HEK293 (cell line): ENCODE measurements around the gene LAP3.

Source experiments
- CTCF ChIA-PET: fragments of 350-600 bp; formaldehyde crosslinking; extraction: SDS; loops from one replicate; lab custom pipeline; 2021; ENCODE audit warnings: antibody characterized with exemption; lab: Yijun Ruan, JAX
- POLR2A ChIA-PET: fragments of 300-600 bp; formaldehyde crosslinking; extraction: SDS; loops from one replicate; lab custom pipeline; 2020; ENCODE audit warnings: antibody characterized with exemption, inconsistent platforms; lab: Yijun Ruan, JAX
- H3K27ac ChIP-seq: fragments of 200-500 bp; sonication (Bioruptor generic); 2 replicates; pipeline ENCODE4 v1.5.1; 2014; ENCODE audit warnings: low read depth, low read length, control low read depth, inconsistent platforms; ENCODE audit errors: extremely low read depth
- H3K36me3 ChIP-seq, 2 experiments: fragments of 200-500 bp in 1 of 2; sonication (Bioruptor generic) in 1 of 2; 1 replicate in 1 of 2; 2 replicates in 1 of 2; pipeline ENCODE4 v1.5.1; 2014 to 2017; ENCODE audit warnings: inconsistent platforms in 2 of 2, low read length in 2 of 2; ENCODE audit not compliant: control insufficient read depth in 2 of 2, insufficient read depth in 1 of 2
- H3K4me1 ChIP-seq: fragments of 200-500 bp; sonication (Bioruptor generic); 2 replicates; pipeline ENCODE4 v1.5.1; 2014; ENCODE audit warnings: mild to moderate bottlenecking, low read length, inconsistent platforms; ENCODE audit not compliant: control insufficient read depth, insufficient read depth
- H3K4me3 ChIP-seq: 2 replicates; pipeline ENCODE4 v1.5.1; 2011; ENCODE audit warnings: low read depth, mild to moderate bottlenecking, control low read depth, low read length, moderate library complexity
- H3K9me3 ChIP-seq: fragments of 200-500 bp; sonication (Bioruptor generic); 2 replicates; pipeline ENCODE4 v1.5.1; 2014; ENCODE audit warnings: low read depth, low read length, inconsistent platforms; ENCODE audit not compliant: control insufficient read depth, insufficient read depth
- CTCF ChIP-seq: fragments of 450-650 bp; formaldehyde crosslinking; IDR thresholded peaks from 2 replicates; pipeline ENCODE4 v1.5.1; 2016; ENCODE audit warnings: missing biosample characterization, missing genetic modification characterization
- ELK4 ChIP-seq: IDR thresholded peaks from 2 replicates; pipeline ENCODE4 v1.6.1; 2011; ENCODE audit warnings: mild to moderate bottlenecking, low read depth, low read length, borderline replicate concordance
- GLIS2 ChIP-seq: fragments of 450-650 bp; formaldehyde crosslinking; IDR thresholded peaks from 2 replicates; pipeline ENCODE4 v1.5.1; 2016; ENCODE audit warnings: missing biosample characterization, missing genetic modification characterization
- INSM2 ChIP-seq: fragments of 450-650 bp; formaldehyde crosslinking; IDR thresholded peaks from 2 replicates; pipeline ENCODE4 v1.5.1; 2016; ENCODE audit warnings: missing biosample characterization, missing genetic modification characterization
- REPIN1 ChIP-seq: fragments of 450-650 bp; formaldehyde crosslinking; IDR thresholded peaks from 2 replicates; pipeline ENCODE4 v1.5.1; 2017; ENCODE audit warnings: missing biosample characterization, missing genetic modification characterization, low read depth
- ZBTB26 ChIP-seq: fragments of 450-650 bp; formaldehyde crosslinking; optimal IDR thresholded peaks from 2 replicates; pipeline ENCODE3; 2016; ENCODE audit warnings: missing biosample characterization, mild to moderate bottlenecking, missing genetic modification characterization
- ZEB2 ChIP-seq: fragments of 450-650 bp; formaldehyde crosslinking; IDR thresholded peaks from 2 replicates; pipeline ENCODE4 v1.5.1; 2016; ENCODE audit warnings: missing biosample characterization, missing genetic modification characterization
- ZFP3 ChIP-seq: fragments of 450-650 bp; formaldehyde crosslinking; IDR thresholded peaks from 2 replicates; pipeline ENCODE4 v1.5.1; 2016; ENCODE audit warnings: low read depth, missing biosample characterization, missing genetic modification characterization
- ZNF112 ChIP-seq: fragments of 450-650 bp; formaldehyde crosslinking; IDR thresholded peaks from 2 replicates; pipeline ENCODE4 v1.5.0; 2017; ENCODE audit warnings: missing biosample characterization, missing genetic modification characterization
- ZNF16 ChIP-seq: fragments of 450-650 bp; formaldehyde crosslinking; IDR thresholded peaks from 2 replicates; pipeline ENCODE4 v1.5.1; 2016; ENCODE audit warnings: low read depth, missing biosample characterization, missing genetic modification characterization
- ZNF248 ChIP-seq: fragments of 450-650 bp; formaldehyde crosslinking; IDR thresholded peaks from 2 replicates; pipeline ENCODE4 v1.5.1; 2017; ENCODE audit warnings: missing biosample characterization, missing genetic modification characterization
- ZNF292 ChIP-seq: fragments of 450-650 bp; formaldehyde crosslinking; IDR thresholded peaks from 2 replicates; pipeline ENCODE4 v1.5.1; 2016; ENCODE audit warnings: low read depth, missing biosample characterization, missing genetic modification characterization, borderline replicate concordance
- ZNF354C ChIP-seq: fragments of 450-650 bp; formaldehyde crosslinking; IDR thresholded peaks from 2 replicates; pipeline ENCODE4 v1.5.1; 2016; ENCODE audit warnings: missing biosample characterization, missing genetic modification characterization, low read depth, borderline replicate concordance
- ZNF623 ChIP-seq: fragments of 450-650 bp; formaldehyde crosslinking; IDR thresholded peaks from 2 replicates; pipeline ENCODE4 v1.5.1; 2016; ENCODE audit warnings: missing biosample characterization, missing genetic modification characterization
- ZNF639 ChIP-seq: fragments of 450-650 bp; formaldehyde crosslinking; IDR thresholded peaks from 2 replicates; pipeline ENCODE4 v1.5.1; 2016; ENCODE audit warnings: missing biosample characterization, missing genetic modification characterization
- ZNF645 ChIP-seq: fragments of 450-650 bp; formaldehyde crosslinking; IDR thresholded peaks from 2 replicates; pipeline ENCODE4; 2016; ENCODE audit warnings: missing biosample characterization, missing genetic modification characterization
- ZNF677 ChIP-seq: fragments of 450-650 bp; IDR thresholded peaks from 2 replicates; pipeline ENCODE4 v1.5.0; 2018; ENCODE audit warnings: missing biosample characterization, mild to moderate bottlenecking, missing genetic modification characterization, moderate library complexity
- ZNF692 ChIP-seq: fragments of 450-650 bp; formaldehyde crosslinking; IDR thresholded peaks from 2 replicates; pipeline ENCODE4 v1.5.1; 2016; ENCODE audit warnings: missing biosample characterization, missing genetic modification characterization
- ZNF701 ChIP-seq: fragments of 450-650 bp; formaldehyde crosslinking; IDR thresholded peaks from 2 replicates; pipeline ENCODE4 v1.5.1; 2016; ENCODE audit warnings: missing biosample characterization, missing genetic modification characterization
- ZNF785 ChIP-seq: fragments of 450-650 bp; formaldehyde crosslinking; IDR thresholded peaks from 2 replicates; pipeline ENCODE4 v1.5.1; 2016; ENCODE audit warnings: missing biosample characterization, missing genetic modification characterization

LAP3 gene

GRCh38 chr4:17552427-17552826, 24.6 kb upstream of the LAP3 start:
- POLR2A ChIA-PET: no interaction called here
- no peak overlapping the region for H3K4me3 ChIP-seq
- no peak for TF ChIP-seq ZNF112 (tag by site-specific recombination)
- no peak for TF ChIP-seq REPIN1 (tag by site-specific recombination)
- no peak for TF ChIP-seq ZNF677 (tag by site-specific recombination)
- no peak for TF ChIP-seq ZNF623 (tag by site-specific recombination)
- TF ChIP-seq ZEB2 (tag by site-specific recombination): no peak
- no peak for TF ChIP-seq ZNF645 (tag by site-specific recombination)
- no peak for TF ChIP-seq ZBTB26 (tag by site-specific recombination)
- TF ChIP-seq INSM2 (tag by site-specific recombination): no peak
- TF ChIP-seq ZNF16 (tag by site-specific recombination): no peak
- no peak for TF ChIP-seq ZFP3 (tag by site-specific recombination)
- TF ChIP-seq ZNF354C (tag by site-specific recombination): no peak
- TF ChIP-seq ZNF785 (tag by site-specific recombination): no peak
- TF ChIP-seq ZNF701 (tag by site-specific recombination): no peak
- no peak for TF ChIP-seq ZNF292
- TF ChIP-seq ELK4: no peak
- no peak for TF ChIP-seq ZNF639
- no peak for TF ChIP-seq ZNF692 (tag by site-specific recombination)
- TF ChIP-seq CTCF (tag by site-specific recombination): no peak
- TF ChIP-seq ZNF248: no peak
- no peak for TF ChIP-seq GLIS2 (tag by site-specific recombination)
- TF ChIP-seq, all 188 proteins: peak for 0
- H3K9me3 ChIP-seq: no peaks in the 10 kb centered on the region
- no peaks in the 10 kb centered on the region for H3K36me3 ChIP-seq
- no peaks in the 10 kb centered on the region for H3K4me1 ChIP-seq
- H3K27ac ChIP-seq: no peak overlapping the region
- CTCF ChIA-PET: interaction anchor here (0.7 kb wide), 2 partner anchors 269 to 1669 kb away, joined by 3 read pairs; no protein-coding TSS in a partner anchor
